HL-60 (cell line): ENCODE results near the gene ARHGAP11A.

Experiments used
- DNase-seq, 2 experiments: peaks; one replicate each; pipeline ENCODE4 v3.0.0-alpha.2; 2010 to 2020; ENCODE audit warnings: low read depth in 1 of 2, low spot score in 1 of 2
- H3K27ac ChIP-seq: fragments of 250-450 bp; sonication (Bioruptor Pico); replicated peaks from 2 replicates; pipeline ENCODE4 v1.5.1; 2020; ENCODE audit warnings: mild to moderate bottlenecking, moderate library complexity
- H3K27me3 ChIP-seq: fragments of 250-450 bp; sonication (Bioruptor Pico); 2 replicates; pipeline ENCODE4 v1.5.1; 2021; ENCODE audit warnings: mild to moderate bottlenecking, moderate library complexity; ENCODE audit not compliant: insufficient read depth, poor library complexity, severe bottlenecking
- H3K4me3 ChIP-seq: replicated peaks from 2 replicates; pipeline ENCODE4 v1.5.1; 2011; ENCODE audit warnings: mild to moderate bottlenecking, control low read depth, low read length; ENCODE audit not compliant: insufficient read depth
- GABPA ChIP-seq: IDR thresholded peaks from 2 replicates; pipeline ENCODE4 v1.6.1; 2012; ENCODE audit warnings: low read depth
- POLR2AphosphoS5 ChIP-seq: IDR thresholded peaks from 2 replicates; pipeline ENCODE4 v1.6.1; 2012; ENCODE audit warnings: low read depth
- REST ChIP-seq: IDR thresholded peaks from 2 replicates; pipeline ENCODE4 v1.6.1; 2012; ENCODE audit warnings: low read depth; ENCODE audit not compliant: insufficient replicate concordance
- SPI1 ChIP-seq: IDR thresholded peaks from 2 replicates; pipeline ENCODE4 v1.6.1; 2012; ENCODE audit warnings: low read depth, mild to moderate bottlenecking, borderline replicate concordance
- TF ChIP-seq, protein P1 (sequence below): IDR thresholded peaks from one replicate; pipeline ENCODE4 v1.5.1; 2011; ENCODE audit warnings: low read length, control low read depth, inconsistent platforms; ENCODE audit not compliant: insufficient read depth

The ARHGAP11A gene

DNA sequence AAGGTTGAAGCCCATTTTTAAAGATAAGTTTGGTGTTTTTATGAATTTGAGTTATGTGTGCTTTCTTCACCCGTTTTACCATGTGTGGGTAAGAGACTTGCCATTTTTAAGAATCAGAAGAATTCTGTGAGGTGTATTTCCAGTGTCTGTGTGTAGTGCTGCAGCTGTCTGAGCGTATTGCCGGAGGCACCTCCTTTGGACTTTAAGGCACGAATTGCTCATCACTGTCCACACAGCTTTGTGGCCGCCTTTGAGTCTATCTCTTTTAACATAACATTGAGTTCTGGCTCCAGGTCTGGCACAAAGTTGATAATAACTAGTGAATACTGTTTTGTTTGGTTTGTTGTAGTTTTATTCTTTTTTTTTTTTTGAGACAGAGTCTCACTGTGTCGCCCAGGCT, 52.0 kb downstream of the ARHGAP11A start:
- Histone ChIP-seq H3K27ac (no peak overlapping the region), H3K4me3 (no peak overlapping the region), H3K27me3 (no peaks in the 10 kb centered on the region)
- TF ChIP-seq POLR2AphosphoS5: no peak
- TF ChIP-seq, protein P1, sequence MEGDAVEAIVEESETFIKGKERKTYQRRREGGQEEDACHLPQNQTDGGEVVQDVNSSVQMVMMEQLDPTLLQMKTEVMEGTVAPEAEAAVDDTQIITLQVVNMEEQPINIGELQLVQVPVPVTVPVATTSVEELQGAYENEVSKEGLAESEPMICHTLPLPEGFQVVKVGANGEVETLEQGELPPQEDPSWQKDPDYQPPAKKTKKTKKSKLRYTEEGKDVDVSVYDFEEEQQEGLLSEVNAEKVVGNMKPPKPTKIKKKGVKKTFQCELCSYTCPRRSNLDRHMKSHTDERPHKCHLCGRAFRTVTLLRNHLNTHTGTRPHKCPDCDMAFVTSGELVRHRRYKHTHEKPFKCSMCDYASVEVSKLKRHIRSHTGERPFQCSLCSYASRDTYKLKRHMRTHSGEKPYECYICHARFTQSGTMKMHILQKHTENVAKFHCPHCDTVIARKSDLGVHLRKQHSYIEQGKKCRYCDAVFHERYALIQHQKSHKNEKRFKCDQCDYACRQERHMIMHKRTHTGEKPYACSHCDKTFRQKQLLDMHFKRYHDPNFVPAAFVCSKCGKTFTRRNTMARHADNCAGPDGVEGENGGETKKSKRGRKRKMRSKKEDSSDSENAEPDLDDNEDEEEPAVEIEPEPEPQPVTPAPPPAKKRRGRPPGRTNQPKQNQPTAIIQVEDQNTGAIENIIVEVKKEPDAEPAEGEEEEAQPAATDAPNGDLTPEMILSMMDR: no peak
- no peak for DNase-seq

GRCh38 chr15:32668942-32669341, 53.6 kb downstream of the ARHGAP11A start:
- H3K4me3 ChIP-seq: no peak overlapping the region
- TF ChIP-seq, protein P1: no peak
- TF ChIP-seq POLR2AphosphoS5 (no peak), GABPA (no peak), SPI1 (no peak), REST (no peak)
- no peak for DNase-seq
- H3K27me3 ChIP-seq: no peaks in the 10 kb centered on the region
- H3K27ac ChIP-seq: no peak overlapping the region

- Histone ChIP-seq H3K4me3 (no peak overlapping the region), H3K27ac (no peak overlapping the region), H3K27me3 (no peaks in the 10 kb centered on the region)
- no peak for DNase-seq
- TF ChIP-seq GABPA (no peak), POLR2AphosphoS5 (no peak), REST (no peak), SPI1 (no peak)
- TF ChIP-seq, protein P1: no peak
Observed at GRCh38 chr15:32669896-32670611, 54.8 kb downstream of the ARHGAP11A start.

- H3K27me3 ChIP-seq: no peaks in the 10 kb centered on the region
- no peak for DNase-seq
- no peak for TF ChIP-seq GABPA
- no peak for TF ChIP-seq SPI1
- no peak for TF ChIP-seq POLR2AphosphoS5
- TF ChIP-seq, protein P1: no peak
- no peak for TF ChIP-seq REST
- no peak overlapping the region for H3K27ac ChIP-seq
- no peak overlapping the region for H3K4me3 ChIP-seq
Observed at GRCh38 chr15:32670623-32671022, 55.3 kb downstream of the ARHGAP11A start.
